Measurements from ENCODE around the gene SELENON.

- no peak for TF ChIP-seq RARG (CRISPR knock-in tag; IDR thresholded peaks at IDR 0.05; ENCODE audit: low read depth)
- no peak for TF ChIP-seq ZBTB20 (CRISPR knock-in tag; IDR thresholded peaks at IDR 0.05; ENCODE audit: borderline replicate concordance, low read depth)
- no peak for TF ChIP-seq ZBTB4 (CRISPR knock-in tag; IDR thresholded peaks at IDR 0.05; ENCODE audit: borderline replicate concordance)
- TF ChIP-seq HNRNPL (IDR thresholded peaks at IDR 0.05; ENCODE audit: low read depth, low read length), result no peak
- TF ChIP-seq HCFC1 (IDR thresholded peaks at IDR 0.05; ENCODE audit: low read depth, low read length), result no peak
- TF ChIP-seq CTCF (CRISPR knock-in tag; IDR thresholded peaks at IDR 0.05), result no peak
- no peak for TF ChIP-seq CBFB (CRISPR knock-in tag; IDR thresholded peaks at IDR 0.05)
- no peak for TF ChIP-seq TEAD2 (CRISPR knock-in tag; IDR thresholded peaks at IDR 0.05)
- no peak for TF ChIP-seq ZNF274 (CRISPR knock-in tag; IDR thresholded peaks at IDR 0.05)
- no peak for TF ChIP-seq ATF7 (IDR thresholded peaks at IDR 0.05)
- TF ChIP-seq ATF7 (CRISPR knock-in tag; IDR thresholded peaks at IDR 0.05), result no peak
- TF ChIP-seq TFDP1 (CRISPR knock-in tag; IDR thresholded peaks at IDR 0.05; ENCODE audit: borderline replicate concordance), result no peak
- TF ChIP-seq ZNF235 (CRISPR knock-in tag; IDR thresholded peaks at IDR 0.05; ENCODE audit: borderline replicate concordance), result no peak
- TF ChIP-seq HDAC6 (IDR thresholded peaks at IDR 0.05; ENCODE audit: low read depth, low read length), result no peak
- no peak for TF ChIP-seq CREB1 (IDR thresholded peaks at IDR 0.05)
- TF ChIP-seq CREB1 (CRISPR knock-in tag; IDR thresholded peaks at IDR 0.05), result no peak
Observed at GRCh38 chr1:25802915-25803314, 2.9 kb downstream of the SELENON start.
